NOMO-1 (cell line): ENCODE measurements around the gene TEC.

Source experiments
- DNase-seq, 2 experiments: peaks; one replicate each; lab custom pipeline; 2025; ENCODE audit not compliant: unreplicated experiment in 2 of 2; lab: John Stamatoyannopoulos, UW

TEC gene

DNA sequence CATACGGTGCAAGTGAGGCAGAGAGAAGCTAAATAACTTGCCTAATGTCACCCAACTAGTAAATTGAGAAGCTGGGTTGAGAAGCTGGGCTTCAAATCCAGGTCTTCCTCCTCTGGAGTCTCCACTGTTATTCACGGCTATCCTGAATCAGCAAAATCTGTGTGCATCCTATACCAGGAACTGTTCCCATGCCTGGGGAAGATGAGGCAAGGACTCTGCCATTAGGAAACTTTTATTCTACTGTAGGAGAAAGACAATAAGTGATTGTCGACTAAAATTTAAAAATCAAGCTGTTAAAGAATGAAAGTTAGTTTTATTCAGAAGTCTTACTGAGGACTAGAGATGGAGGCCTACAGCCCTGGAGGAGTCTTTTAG is 872 bp upstream of the TEC start:
- DNase-seq: no peak

DNA sequence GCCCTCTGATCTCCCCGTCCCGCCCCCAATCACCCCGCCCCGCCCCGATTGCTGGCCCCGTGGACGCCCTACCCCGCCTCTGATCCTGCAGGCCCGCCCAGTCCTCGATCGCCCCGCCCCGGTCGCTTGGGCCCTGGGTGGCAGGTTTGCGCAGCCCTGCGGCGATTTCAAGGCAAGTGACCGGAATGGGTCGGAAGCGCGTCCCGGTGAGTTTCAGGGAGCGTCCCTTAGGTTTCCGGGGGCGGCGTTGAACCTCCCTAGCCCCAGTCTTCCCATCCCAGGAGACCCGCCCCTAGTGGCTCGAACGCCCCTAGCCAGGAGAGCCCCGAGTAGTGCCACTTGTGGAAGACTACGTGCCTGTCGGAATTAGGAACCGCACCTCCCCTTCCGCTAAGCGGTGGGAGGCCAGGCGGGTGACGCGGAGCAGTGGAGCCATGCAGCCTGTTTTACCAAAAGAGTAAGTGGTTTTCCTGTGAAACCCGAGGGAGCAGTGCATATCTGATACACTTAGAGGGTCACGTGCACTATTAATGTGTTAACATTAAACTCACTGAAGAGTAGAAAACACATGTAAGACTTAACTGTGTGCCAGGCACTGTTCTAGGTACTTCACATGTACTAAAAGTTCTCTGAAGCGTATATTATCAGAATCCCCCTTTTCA is 354 bp upstream of the TEC start:
- DNase-seq: peak; percentile 85 to 97

DNA sequence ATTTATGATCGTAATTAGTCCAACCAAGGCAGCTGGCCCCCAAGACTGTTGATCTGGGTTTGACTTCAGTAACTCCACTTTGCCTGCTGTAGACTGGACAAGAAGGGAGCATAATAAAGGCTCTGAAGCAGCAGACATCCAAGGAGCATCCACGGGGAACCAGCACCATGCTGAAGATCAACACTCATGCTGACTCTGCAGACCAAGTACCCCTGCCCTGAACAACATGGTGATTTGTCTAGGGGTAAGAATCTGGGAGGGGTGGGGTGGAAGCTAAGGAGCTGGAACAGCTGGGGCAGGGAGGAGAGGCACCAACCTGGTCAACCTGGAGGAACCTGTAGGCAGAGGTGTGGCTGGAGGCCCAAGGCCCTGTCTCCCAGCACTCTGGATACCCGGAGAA is 2.1 kb downstream of the TEC start:
- DNase-seq: no peak

DNA sequence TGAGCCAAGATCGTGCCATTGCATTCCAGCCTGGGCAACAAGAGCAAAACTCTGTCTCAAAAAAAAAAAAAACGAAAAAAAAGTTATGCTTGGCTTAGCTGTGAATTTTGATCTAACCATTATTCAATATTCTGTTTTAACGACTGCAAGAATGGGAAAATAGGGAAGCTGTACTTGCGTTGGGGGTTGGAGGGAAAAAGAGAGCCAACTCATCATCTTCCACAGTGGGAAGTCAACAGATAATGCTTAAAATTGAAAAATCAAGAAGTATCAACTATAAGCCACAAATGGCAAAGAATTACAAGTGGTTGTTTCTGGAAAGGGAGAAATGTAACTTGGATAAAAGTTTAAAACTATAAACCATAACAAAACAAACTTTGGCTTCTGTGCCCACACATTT is 2.9 kb downstream of the TEC start:
- no peak for DNase-seq

DNA sequence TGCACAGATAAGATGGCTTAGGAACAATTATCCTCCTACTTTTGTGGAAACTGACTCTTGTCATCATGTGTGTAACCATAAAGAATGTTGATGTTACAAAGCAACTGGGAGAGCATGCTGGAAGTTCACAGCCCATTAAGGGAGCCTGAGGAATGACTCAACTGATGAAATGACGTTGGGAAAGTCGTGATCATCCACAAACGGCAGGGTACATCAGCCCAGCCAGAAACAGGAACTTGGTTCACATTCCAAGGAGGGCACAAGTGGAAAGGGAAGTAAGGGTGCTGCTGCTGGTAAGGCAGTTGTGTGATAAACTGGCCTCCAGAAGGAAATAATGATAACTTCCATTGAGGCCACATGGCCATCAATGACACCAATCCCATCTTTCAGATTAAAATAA is 6.7 kb downstream of the TEC start:
- no peak for DNase-seq

DNA sequence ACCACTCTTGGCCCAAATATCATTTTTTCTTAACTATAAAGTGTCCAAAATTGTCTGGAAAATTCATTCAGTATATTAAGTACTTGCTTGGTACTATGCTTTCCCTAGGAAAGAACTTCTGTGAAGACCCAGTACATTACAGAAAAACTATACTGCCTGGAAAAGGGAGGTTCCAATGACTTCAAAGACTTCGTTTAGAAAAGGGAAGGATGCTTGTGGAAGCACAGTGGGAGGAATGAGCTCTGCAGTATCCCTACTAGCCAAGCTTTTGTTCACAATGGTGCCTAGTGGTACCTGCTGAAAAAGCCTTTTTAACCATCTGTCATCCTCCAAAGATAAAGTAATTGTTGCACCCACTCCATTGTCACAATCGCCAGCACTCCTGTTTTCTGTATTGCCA is 7.2 kb downstream of the TEC start:
- no peak for DNase-seq

DNA sequence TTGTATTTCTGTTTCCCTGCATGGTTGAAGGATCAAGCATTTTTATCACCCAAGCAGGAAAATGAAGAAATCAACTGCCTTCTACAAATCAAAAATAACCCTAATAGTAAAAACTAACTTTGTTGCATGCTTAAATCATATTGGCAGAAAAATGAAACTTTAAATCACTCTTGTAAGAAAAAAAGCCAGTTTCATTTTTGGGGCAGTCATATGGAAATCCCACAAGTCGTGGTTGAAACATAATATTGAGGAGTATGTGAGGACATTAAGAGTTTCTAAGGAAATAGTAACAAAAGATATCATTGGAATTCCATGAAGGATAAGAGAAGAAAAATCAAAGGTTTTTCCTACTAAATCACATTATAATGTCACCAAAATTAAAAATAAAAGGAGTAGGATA is 8.4 kb downstream of the TEC start:
- peak in 1 of 2 experiments; percentile 22 for DNase-seq

DNA sequence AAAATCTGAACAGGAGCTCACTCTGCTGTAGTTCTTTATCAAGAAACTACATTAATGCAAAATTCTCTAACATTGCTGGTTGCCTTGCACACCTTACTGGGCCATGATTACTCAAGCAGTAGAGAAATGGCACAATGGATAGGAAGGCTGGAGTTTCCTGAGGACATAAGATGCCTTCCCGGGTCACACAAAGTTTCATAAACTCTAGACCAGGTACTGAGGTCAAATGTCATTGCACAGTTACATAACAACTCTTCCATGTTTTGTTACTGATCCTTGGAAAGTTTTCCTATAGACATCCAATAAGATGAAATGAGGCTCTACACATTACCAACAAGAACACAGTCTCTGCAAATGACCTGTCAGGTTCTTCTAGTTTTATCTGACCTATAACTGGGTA is 9.9 kb downstream of the TEC start:
- DNase-seq: no peak

DNA sequence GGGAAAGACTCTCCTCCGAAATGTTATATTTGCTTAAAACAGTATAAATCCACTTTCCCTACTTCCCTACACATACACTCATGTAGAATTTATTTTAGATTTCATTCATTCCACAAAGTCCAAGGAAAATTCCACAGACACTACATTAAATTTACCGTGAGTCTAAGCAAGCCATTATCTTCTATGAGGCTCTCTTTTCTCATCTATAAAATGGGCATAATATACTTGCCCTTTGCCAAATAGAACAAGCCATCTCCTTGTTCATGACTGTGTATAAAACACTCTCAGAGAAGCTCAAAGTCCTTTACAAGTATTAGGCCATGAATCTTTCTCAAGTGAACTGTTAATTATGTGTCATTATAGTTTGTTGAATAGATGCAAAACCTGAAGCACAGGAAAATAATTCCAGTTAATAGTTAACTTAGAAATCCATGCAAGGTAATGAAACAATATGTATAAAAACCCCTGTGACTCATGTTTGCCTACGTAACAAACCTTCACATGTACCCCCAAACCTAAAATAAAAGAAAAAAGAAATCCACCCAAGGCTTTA is 10.7 kb downstream of the TEC start:
- DNase-seq: no peak

DNA sequence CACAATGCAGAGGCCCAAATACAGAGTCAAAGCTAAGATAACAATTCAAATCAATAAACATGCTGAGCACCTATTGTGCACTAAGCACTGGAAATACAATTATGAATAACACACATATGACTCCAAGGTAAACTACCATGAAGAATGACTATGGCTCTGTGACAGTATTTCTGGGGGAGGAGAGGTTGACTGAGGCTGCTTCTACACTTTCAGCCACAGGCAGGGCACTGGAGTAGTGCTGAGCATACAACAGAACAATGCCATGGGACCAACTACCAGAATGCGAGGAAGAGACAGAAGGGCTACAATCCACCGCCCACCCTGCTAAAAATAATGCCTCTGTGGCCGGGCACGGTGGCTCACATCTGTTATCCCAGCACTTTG is 13.7 kb downstream of the TEC start:
- DNase-seq: no peak

DNA sequence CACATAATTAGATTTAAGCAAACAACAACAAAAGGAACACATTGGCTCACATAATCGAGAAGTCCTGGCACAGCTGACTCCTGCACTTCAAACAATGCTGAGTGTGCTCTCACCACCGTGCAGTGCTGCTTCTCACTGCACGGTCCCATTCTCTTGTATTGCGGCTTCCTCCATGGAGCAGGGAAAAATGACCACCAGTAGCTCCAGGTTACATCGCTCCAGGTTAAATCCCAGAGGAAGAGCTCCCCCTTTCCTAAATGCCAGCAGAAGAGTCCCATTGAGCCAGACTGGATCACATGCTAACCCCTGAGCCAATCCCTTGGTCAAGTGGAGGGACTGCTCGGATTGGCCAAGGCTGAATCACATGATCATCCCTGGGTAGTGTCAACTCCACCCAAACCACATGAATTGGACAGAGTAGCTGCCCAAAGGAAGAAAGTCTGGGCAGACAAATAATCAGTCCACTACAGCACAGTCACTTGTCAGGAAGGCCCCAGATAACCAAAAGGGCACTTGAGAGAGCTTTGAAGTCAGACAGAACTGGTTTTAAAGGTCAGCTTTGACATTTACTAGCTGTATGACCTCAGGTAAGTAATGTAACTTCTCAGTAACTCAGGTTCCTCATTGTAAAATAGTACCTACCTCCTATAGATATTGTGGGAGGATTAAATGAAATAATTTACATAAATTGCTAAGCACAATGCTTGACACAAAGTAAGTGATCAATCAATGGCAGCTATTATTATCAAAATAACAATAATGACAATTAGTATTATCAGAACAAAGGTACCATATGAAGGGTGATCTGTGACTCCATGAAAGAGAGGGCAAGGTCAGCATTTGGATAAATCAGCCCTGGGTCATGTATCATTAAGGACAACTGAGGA is 14.3 kb downstream of the TEC start:
- no peak for DNase-seq

DNA sequence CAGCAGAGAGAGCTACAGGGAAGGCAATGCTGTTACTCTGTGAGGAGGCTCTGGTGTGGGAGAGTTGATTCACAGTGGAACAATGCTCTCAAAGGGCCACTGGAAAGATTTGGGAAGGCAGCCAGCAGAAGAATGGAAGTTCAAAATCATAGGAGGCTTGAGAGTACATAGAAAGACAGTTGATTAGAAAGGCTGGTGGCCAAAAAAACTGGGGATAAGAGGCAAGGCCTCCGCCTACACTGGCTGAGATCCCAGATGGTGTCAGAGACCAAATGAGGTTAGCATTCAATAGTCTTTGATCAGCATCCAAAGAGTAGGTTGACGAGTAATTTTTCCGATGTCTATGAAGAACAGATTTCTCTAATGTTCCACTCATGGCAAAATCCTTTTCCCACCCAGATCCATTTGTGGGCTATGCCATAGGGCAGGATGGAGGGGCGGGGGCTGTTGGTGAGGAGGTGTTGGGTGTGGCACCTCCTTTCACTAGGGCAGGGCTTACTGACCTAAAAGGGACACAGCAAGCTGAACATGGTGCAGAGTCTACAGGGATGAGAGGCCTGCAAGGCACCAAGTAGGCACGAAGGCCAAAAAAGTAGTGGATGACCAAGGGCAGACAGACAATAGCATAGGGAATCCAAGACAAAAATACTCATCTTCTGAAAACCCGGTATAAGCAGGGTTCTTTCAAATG is 15.1 kb downstream of the TEC start:
- DNase-seq: no peak

DNA sequence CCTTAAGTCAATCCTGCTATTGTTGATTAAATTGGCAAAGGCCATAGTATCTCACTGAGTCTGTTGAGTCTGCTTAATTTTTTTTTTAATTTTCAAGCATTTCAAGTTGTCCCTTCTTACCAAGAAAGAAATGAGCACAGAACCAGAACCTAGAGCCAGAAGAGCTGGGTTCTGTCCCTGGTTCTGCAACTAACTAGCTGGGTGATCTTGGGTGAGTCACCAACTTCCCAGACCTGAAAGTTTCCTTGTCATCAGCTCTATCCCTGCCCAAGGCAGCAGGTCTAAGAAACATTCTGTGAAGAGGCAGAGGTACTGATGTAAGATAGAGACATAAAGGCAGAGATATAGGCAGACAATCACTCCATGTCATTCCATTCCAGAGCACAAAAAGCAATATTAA is 17.3 kb downstream of the TEC start:
- DNase-seq: no peak

DNA sequence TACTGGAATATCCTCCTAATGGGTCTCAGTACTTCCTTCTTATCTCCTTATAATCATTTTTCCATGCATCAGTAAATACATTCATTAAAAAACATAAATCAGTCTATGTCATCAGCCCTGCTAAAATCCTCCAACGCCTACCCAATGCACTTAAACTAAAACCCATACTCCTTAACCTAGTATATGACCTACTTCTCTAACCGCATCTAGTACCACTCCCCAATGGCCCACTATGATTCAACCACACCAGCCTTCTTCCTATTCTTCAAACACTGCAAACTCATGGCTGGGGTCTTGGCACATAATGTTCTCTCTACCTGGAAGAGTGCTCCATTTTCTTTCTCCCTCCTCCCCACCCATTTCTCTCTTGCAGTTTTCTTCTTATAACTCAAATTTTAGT is 18.7 kb downstream of the TEC start:
- DNase-seq: no peak

DNA sequence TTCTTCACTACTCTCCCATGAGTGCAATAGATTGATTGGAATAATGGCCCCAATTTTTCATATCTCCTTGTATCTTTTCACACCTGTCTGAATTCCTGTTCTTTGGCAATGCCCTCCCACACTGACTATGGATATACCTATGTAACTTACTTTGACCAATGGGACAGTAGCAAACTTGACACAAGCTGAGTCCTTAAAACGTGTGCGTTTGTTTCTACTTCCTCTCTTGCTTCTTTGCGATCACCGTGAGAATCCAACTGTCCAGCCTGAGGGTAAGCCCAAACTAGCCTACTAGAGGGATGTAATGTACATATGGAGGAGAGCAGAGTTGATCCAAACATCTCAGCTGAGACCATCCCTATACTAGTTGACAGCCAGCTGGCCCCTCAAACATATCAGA is 19.3 kb downstream of the TEC start:
- no peak for DNase-seq

DNA sequence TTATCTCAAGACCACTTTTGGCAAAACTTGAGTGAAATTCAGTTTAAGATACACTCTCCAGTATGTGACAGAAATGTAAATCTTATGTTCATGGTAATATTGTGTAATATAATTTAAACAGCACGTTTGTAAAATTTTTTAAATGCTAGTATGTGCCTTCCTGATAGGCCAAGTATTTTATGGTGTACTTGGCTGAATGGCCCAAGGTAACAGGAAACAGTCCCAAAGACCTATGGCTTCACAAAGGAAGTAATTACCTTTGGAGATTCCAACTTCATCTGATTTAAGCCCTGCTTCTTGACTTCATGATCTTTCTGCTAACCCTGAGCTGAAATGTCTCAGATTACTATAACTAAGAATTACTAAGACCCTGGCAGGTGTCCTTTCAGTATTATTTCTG is 20.3 kb downstream of the TEC start:
- DNase-seq: no peak

DNA sequence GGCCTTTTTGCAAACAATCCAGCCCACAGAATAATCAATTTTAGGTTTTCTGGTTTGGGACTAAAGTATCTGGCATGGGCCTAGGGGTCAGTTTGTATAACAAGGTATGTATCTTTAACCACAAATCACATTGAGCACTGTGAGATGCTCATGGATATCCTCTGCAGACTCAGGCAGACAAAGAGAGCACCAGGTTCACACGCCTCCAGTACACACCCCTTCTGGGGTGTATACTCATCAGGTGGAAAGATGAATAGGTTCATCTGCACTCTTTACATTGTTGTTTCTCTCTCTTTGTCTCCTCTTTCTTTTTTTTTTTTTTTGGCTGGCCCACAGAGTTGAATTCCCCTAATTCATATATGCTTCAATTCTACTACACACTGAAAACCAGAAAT is 21.1 kb downstream of the TEC start:
- no peak for DNase-seq

DNA sequence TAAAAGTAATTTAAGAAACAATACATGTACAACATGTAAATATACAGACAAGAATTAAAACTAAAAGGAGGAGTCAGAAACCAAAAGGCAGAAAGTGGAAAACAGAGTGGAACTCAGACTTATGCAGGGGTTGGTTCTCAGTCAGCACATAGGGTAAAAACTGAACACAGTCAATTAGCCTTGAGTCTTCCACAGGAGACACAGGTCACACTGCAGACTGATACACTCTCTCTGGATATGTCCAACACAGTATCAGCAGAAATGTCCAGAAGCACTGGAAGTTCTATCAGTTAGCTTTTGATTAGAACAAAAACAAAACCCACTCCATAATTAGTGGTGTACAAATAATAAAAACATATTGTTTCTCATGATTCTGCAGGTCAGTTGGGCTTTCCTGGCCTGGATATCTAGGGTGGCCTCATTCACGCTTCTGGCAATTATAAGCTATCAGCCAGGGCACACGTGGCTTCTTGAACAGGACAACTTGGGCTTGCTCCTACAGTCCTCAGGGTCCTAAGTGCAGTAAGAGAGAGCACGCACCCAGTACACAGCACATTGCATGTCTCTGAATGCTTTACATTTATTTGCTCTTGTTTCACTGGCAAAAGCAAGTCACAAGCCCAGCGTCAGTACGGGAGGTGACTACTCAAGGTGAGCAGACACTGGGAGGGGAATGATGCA is 21.6 kb downstream of the TEC start:
- no peak for DNase-seq

DNA sequence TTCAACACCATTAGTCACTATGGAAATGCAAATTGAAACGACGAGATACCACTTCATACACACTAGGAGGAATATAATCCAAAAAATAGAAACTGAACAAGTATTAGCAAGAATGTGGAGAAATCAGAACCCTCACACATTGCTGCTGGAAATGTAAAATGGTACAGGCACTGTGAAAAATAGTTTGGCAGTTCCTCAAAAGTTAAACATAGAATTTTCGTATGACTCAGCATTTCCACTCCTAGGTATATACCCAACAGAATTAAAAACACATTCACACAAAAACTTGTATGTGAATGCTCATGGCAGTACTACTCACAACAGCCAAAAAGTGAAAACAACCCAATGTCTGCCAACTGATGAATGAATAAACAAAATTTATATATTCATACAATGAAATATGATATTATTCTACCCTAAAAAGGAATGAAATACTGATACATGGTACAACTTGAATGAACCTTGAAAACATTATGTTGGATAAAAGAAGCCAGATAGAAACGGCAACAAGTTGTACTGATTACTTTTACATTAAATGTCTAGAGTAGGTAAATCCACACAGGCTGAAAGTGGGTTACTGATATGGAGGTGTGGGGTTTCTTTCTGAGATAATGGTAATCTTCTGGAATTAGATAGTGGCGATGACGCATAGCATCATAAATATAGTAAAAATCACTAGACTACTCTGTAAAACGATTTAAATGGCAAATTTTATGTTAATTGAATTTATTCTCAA is 22.3 kb downstream of the TEC start:
- DNase-seq: peak; percentile 25 to 85

DNA sequence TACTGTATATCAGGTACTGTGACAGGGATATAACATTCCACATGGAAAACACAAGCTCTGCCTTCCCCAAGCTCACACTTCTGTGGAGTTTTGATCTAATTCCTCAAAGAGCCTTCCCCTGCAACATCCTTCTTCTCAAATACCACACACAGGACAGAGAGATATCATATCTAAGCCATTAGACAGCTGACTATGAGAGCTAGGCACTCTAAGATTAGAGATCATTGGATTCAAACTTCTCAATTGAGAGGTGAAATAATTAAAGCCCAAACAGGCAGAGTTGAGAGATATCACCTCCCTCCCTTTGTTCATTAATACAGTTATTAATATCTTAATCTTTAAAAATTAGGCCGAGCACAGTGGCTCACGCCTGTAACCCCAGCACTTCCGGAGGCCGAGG is 25.0 kb downstream of the TEC start:
- DNase-seq: no peak
